HepG2 (cell line): ENCODE measurements around the gene USP32.

ENCODE experiments used
- CTCF ChIP-seq: sonication (generic); formaldehyde crosslinking; IDR thresholded peaks from 2 replicates; pipeline ENCODE4 v1.5.0; 2020; ENCODE audit warnings: mild to moderate bottlenecking, missing genetic modification reagents, moderate library complexity
- DZIP1 ChIP-seq: sonication (generic); formaldehyde crosslinking; IDR thresholded peaks from 2 replicates; pipeline ENCODE4 v1.5.0; 2020; ENCODE audit warnings: mild to moderate bottlenecking, missing genetic modification reagents
- HDAC2 ChIP-seq: sonication (generic); formaldehyde crosslinking; IDR thresholded peaks from 2 replicates; pipeline ENCODE4 v1.4.0; 2020; ENCODE audit warnings: missing genetic modification reagents
- ZNF224 ChIP-seq: sonication (generic); formaldehyde crosslinking; IDR thresholded peaks from 2 replicates; pipeline ENCODE4 v1.5.0; 2020; ENCODE audit warnings: mild to moderate bottlenecking, missing genetic modification reagents

GRCh38 chr17:60252459-60252858 lies 139.5 kb downstream of the USP32 start:
- TF ChIP-seq ZNF224 (CRISPR knock-in tag): no peak
- TF ChIP-seq HDAC2: no peak
- TF ChIP-seq CTCF (CRISPR knock-in tag): no peak
- no peak for TF ChIP-seq DZIP1 (CRISPR knock-in tag)
